ENCODE measurements around the gene APRT. TPM values are rescaled to one million over a fixed set of nuclear protein-coding genes. Genes with fewer than 3 reads are reported as not detected.
A peak's percentile ranks its signal among the peaks of the same experiment; 100 is the strongest.

APRT gene
- total and polyA plus RNA-seq, 2 of the 8 experiments (the other 6 are each of a cell fraction or from before 2014, with no cell fraction given) = 221 to 267 TPM

GRCh38 chr16:88768071-88768783 lies 43.5 kb downstream of the APRT start:
- peaks cover 5% of the 10 kb centered on the region; the same call in 1 of the 2 replicates for H3K79me1 ChIP-seq (ENCODE audit: low read depth, low read length)
- H4K91ac ChIP-seq (replicated peaks; ENCODE audit: insufficient read length, low read length) = peak overlapping the region; percentile 26
- no peak overlapping the region for H3K23ac ChIP-seq (ENCODE audit: insufficient read length)
- H2AK5ac ChIP-seq (ENCODE audit: low read depth, low read length) = no peak overlapping the region
- peaks cover 0 to 6% of the 10 kb centered on the region in 2 experiments; a peak in 1 of 4 replicates for H3K79me2 ChIP-seq (ENCODE audit: control insufficient read depth in 1 of 2, insufficient read depth in 2 of 2, low read length in 2 of 2)
- no peaks in the 10 kb centered on the region for H3K36me3 ChIP-seq (ENCODE audit: control insufficient read depth in 2 of 4, insufficient read depth in 4 of 4, low read length in 3 of 4)
- TF ChIP-seq KDM4A (IDR thresholded peaks at IDR 0.05; ENCODE audit: low read depth, low read length, severe bottlenecking) (no peak), E2F6 (IDR thresholded peaks at IDR 0.05) (0 out of 2 replicates have a peak, but pooled peaks have one; percentile 1)
- H2BK5ac ChIP-seq (ENCODE audit: low read depth, low read length) = peak overlapping the region; percentile 60; the same call in 1 of the 2 replicates
- peaks cover 9 to 53% (median 37%) of the 10 kb centered on the region in 4 experiments for H3K4me1 ChIP-seq (replicated peaks in 1 of 4; ENCODE audit: control insufficient read depth in 3 of 4, insufficient read depth in 4 of 4, low read length in 3 of 4)
- H2BK15ac ChIP-seq (ENCODE audit: low read length) = peak overlapping the region; percentile 53
- no peak overlapping the region for H3K14ac ChIP-seq (ENCODE audit: insufficient read length)
- no peaks in the 10 kb centered on the region for H3K27me3 ChIP-seq (replicated peaks in 1 of 4; ENCODE audit: control insufficient read depth in 3 of 4, extremely low read depth in 1 of 4, insufficient read depth in 3 of 4, low read length in 3 of 4)
- ChIA-PET CTCF (ENCODE audit: partially characterized antibody) (interaction anchor here (0.8 to 14.1 kb wide), 7 partner anchors 9 to 51 kb away, joined by 3 to 146 read pairs (median 6); no protein-coding TSS in a partner anchor), POLR2A (ENCODE audit: partially characterized antibody) (interaction anchor here (0.6 to 2.2 kb wide), 9 partner anchors 10 to 234 kb away, joined by 3 to 10 read pairs (median 4); no protein-coding TSS in a partner anchor)
- no peak overlapping the region for H3K4me3 ChIP-seq (ENCODE audit: extremely low read depth in 1 of 4, insufficient read depth in 2 of 4, low read depth in 3 of 4, low read length in 4 of 4)
- H3K18ac ChIP-seq (ENCODE audit: extremely low read depth, low read length) = no peak overlapping the region; the same call in none of the 2 replicates
- no peaks in the 10 kb centered on the region for H3K9me3 ChIP-seq (ENCODE audit: insufficient read depth in 2 of 2, low read depth in 1 of 2, low read length in 1 of 2)
- no peak overlapping the region for H2BK20ac ChIP-seq (ENCODE audit: low read length)
- H4K20me1 ChIP-seq (replicated peaks in 1 of 2; ENCODE audit: control insufficient read depth in 1 of 2, insufficient read depth in 2 of 2, low read length in 2 of 2) = peaks cover 2 to 5% of the 10 kb centered on the region in 2 experiments
- H3K4me2 ChIP-seq (ENCODE audit: insufficient read depth in 1 of 2, low read depth in 2 of 2, low read length in 2 of 2) = no peak overlapping the region
- H2AFZ ChIP-seq (ENCODE audit: low read length) = no peak overlapping the region
- no peak overlapping the region for H2BK120ac ChIP-seq (replicated peaks; ENCODE audit: low read depth, low read length)
- 0 out of 2 replicates have a peak overlapping the region, but pooled peaks have one; percentile 17 for H2BK12ac ChIP-seq (ENCODE audit: low read depth, low read length)
- no peak overlapping the region for H3K4ac ChIP-seq (replicated peaks; ENCODE audit: insufficient read length, low read depth, low read length)
- no peak overlapping the region for H3K56ac ChIP-seq (replicated peaks; ENCODE audit: insufficient read length, low read depth, low read length)
- no peak for FAIRE-seq
- no peak overlapping the region; a peak in 1 of 7 replicates for H3K9ac ChIP-seq (replicated peaks in 1 of 4; ENCODE audit: extremely low read depth in 1 of 4, low read depth in 3 of 4, low read length in 3 of 4)
- peak overlapping the region; percentile 28; the same call in 1 of the 2 replicates for H4K8ac ChIP-seq (ENCODE audit: extremely low read depth, insufficient read depth, low read length)
- no peak overlapping the region for H3K27ac ChIP-seq (ENCODE audit: low read depth, low read length)
- no peaks in the 10 kb centered on the region; the same call in 1 of the 2 replicates for H3K23me2 ChIP-seq (ENCODE audit: low read depth, low read length)
- 77% methylated on average over 21 of the region's 24 CpGs; no CpG with 5 or more reads in 1 of the 2 experiments for WGBS, 2 experiments (ENCODE audit: extremely low coverage in 1 of 2, insufficient coverage in 1 of 2, insufficient read length in 1 of 2, insufficient replicate concordance in 2 of 2, low coverage in 1 of 2, low lambda C conversion rate in 2 of 2, missing lambda C conversion rate in 1 of 2)
- no peak overlapping the region for H4K5ac ChIP-seq (ENCODE audit: insufficient read length, low read depth, low read length)
- no peak for DNase-seq (ENCODE audit: low read depth in 1 of 2, low spot score in 2 of 2)

Data from H1 (cell line).